Superior temporal gyrus (tissue), 1 donor: Measurements from ENCODE around the gene MAPT.

Experiments used
- DNase-seq: peaks from one replicate; pipeline ENCODE4 v3.0.0-alpha.2; 2016; ENCODE audit errors: extremely low spot score

MAPT gene

DNA sequence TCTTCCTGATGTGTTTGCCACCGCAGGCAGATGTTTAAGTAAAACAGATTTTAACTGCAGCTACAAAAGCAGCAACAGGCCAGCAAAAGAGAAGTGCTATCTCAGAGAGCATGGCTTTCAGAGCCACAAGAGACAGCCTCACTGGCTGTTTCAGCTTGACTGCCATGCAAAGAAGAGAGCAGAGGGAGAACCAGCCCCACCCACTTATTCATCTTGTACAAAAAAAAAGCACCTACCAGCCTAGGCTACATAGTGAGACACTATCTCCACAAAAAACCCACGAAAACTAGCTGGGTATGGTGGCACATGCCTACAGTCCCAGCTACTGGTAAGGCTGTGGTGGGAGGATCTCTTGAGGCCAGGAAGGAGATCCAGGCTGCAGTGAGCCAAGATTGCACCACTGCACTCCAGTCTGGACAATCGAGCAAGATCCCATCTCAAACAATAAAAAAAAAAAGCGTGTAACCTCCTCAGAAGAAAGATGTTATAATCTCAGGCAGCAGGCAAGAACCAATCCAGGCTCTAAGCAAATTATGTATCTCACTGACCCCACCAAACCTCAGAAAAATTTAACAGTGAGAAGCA, 134.7 kb downstream of the MAPT start:
- DNase-seq = no peak

DNA sequence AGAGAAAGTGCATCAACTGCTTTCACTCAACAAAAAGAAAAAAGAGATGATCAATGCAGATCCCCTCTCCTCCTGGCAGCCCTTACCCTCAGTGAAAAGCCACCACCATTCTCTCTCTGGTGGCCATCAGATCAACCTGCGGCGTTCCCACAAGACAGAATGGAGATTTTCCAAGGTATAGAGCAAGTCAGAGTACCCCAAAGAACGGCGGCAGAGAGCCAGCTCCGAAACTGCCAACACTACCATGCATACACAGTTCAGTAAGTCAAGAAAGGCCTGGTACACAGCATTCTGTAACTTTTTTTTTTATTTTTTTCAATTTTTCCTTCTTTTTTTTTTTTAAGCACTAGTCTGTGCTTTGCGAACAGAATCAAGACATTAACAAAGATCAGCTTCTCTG, 135.3 kb downstream of the MAPT start:
- DNase-seq = no peak

- DNase-seq = no peak
Observed at GRCh38 chr17:46030752-46031151, 136.4 kb downstream of the MAPT start.

DNA sequence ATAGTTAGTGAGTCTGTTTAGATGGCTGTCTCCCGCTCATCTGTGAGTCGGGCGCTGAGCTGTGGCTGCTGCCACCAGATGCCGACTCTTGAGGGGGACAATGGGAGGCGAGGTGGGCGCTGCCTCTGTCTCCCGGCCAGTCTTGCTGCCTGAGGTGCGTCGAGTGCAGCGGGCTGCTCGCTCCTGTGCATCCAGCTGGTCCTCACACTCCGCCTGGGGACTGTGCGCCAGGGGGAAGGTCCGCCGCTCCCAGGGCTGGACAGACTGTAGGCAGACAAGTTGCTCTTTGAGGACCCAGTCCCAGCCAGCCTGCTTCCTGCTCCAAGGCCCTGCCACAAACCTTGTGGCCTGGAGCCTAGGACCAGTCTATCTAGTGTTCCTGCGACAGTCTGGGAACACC, 137.1 kb downstream of the MAPT start:
- no peak for DNase-seq

- DNase-seq = no peak
Observed at GRCh38 chr17:46031920-46032319, 137.6 kb downstream of the MAPT start.

GRCh38 chr17:46032909-46033308, 138.6 kb downstream of the MAPT start:
- DNase-seq = no peak

- DNase-seq = no peak
Observed at GRCh38 chr17:46033392-46033791, 139.0 kb downstream of the MAPT start.

DNA sequence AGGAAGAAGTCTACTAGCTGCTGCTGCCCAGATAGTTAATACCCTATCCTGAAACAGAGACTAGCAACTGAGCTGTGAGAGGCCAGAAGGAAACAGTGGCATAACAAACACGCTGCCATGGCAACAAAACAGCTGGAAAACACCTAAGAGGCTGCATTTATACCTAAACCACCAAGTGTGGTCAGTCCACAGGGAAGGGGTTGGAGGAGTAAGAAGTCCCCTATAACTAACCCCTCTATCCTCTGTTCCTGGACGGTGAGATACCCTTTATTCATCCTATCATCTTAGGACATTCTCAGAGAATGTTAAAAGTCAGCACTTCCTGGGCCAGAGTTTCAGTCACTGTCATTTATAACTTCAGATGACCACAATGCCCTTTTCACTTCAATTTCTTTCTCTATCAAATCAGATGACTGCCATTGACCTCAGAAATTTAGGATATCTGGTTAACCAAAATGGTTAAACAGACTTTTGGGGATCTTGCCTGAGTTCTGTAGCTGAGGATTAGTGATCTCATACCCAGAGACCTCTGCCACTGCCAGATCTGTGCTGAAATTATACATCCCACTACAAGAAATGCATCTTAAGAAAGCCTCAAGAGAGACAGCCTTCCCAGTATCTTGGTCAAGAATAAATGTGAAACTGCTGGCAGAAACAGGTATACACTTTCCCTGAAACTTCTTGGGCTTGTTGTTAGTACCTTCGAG, 140.9 kb downstream of the MAPT start:
- no peak for DNase-seq

DNA sequence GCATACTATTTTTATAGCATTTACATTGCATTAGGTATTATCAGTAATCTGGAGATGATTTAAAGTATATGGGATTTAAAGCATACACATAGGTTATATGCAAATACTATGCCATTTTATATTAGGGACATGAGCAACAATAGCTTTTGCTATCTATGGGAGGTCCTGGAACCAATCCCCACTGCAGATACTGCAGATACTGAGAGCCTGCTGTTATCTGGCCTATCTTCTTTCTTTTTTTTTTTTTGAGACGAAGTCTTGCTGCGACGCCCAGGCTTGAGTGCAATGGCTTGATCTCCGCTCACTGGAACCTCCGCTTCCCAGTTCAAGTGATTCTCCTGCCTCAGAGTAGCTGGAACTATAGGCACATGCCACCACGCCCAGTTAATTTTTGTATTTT, 142.1 kb downstream of the MAPT start:
- no peak for DNase-seq

- DNase-seq = no peak
Observed at GRCh38 chr17:46037722-46038255, 143.4 kb downstream of the MAPT start.

DNA sequence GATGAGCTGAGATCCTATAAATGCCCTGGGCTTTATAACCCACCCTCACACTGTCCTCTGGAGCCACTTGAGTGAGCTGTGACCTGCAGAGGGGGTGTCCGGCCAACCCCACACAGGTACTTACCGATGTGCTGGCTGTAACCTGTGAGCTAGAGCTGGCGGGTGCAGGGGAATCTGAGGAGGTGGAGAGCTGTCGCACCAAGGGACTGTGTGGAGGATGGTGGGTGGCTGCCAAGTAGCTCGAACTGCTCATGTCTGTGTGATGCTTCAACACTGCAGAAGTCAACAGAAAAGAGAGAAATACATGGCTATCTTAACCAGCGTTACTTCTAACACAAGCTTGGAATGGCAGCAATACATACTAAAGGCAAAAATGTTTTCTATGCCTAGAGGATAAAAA, 144.1 kb downstream of the MAPT start:
- no peak for DNase-seq

DNA sequence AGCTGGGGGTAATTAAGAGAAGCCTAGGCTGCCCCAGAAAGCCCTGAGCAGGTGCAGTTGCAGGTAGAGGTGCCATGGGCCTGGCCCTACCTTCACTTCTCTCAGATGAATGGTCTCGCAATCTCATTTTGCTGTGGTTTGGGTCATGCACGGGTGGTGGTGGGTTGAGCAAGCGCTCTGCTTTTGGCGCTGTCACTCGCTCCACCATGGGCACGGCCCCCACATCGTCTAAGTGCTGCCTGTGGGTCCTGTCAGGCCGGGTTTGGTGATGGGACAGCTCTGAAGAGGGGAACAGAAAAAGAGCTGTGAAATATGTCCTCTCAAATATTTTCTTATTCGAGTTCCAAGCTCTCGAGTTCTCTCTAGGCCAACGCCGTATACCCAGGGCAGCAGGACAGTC, 144.6 kb downstream of the MAPT start:
- DNase-seq = no peak

DNA sequence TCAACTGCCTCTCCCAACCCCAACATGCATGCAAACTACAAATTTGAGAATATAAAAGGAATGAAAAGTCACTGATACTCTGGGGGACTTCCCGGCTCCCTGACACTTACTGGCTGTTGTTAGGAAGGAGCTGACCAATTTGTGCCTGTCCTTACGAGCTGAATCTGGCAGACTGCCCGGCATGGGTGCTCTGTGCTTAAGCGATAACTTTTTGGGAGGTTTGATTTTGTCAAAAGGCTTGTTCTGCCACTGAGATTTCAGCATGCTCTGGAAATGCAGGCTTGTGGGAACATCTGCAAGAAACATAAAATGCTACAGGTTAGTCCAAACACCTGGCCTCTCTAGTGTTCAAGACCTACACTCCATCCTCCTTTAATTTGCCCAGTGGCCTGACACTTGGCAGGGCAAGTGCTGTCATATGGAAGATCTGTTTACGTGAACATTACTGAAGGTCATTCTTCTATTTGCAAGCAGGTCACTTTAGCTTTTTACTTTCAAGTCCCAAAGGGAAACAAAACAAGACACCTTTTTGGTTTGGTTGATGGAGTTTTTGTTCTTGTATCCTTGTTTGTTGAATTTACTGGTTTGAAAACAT, 145.3 kb downstream of the MAPT start:
- no peak for DNase-seq

DNA sequence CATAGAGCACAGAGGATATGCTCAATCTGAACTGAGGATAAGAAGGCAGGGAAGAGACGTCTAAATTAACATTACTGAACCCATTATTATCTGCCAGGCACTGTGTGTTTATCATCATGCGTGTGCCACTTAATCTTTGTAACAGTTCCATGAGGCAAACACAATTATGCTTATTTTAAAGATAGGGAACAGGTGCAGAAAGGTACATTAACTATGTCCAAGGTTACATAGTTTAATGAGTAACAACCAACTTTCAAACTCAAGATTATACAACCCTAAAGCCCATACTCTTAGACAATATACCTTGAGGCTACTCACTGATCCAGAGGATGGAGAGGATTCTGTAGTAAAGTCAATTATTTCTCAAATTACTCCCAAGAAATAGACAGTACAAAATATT, 147.9 kb downstream of the MAPT start:
- DNase-seq = no peak

DNA sequence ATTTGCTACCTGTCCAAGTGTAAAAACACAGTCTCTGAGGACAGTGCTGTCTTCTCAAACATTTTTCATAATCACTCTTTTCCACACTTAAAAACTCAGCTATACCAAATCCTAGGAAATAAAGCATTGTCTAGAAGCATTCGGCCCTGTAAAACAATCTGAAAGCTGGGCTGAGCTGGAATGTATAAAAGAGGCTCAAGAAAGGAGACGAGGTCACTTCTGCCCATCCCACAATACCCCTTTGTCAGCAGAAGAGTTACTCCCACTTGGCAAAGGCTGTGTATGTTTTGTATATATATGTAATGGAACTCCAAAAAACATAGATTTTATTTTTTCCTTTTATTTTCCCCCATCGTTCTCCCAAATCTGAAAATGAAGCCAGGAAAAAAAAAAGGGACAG, 148.6 kb downstream of the MAPT start:
- DNase-seq = no peak

GRCh38 chr17:46043606-46044005, 149.3 kb downstream of the MAPT start:
- DNase-seq = no peak

- peak; percentile 94 for DNase-seq
Observed at GRCh38 chr17:46044286-46044928, 150.1 kb downstream of the MAPT start.

GRCh38 chr17:46044989-46045388, 150.6 kb downstream of the MAPT start:
- DNase-seq = no peak

DNA sequence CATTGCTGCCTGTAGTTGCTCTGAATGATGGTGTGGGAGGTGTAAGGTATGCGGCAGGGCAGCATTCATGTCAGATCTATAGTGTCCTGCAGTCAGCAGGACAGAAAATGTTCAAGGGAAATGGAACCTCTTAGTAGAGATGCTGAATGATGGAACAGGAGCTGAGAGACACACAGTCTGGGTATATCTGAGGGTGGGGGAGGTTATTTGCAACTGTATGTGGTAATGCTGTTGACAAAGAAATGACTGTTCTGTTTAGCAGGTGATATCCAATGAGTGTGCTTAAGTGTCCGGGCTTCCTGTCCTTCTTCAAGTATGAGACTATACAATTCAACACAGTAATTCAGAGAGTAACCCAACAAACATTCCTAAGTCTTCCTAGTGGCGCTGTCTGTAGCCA, 151.3 kb downstream of the MAPT start:
- DNase-seq = no peak

DNA sequence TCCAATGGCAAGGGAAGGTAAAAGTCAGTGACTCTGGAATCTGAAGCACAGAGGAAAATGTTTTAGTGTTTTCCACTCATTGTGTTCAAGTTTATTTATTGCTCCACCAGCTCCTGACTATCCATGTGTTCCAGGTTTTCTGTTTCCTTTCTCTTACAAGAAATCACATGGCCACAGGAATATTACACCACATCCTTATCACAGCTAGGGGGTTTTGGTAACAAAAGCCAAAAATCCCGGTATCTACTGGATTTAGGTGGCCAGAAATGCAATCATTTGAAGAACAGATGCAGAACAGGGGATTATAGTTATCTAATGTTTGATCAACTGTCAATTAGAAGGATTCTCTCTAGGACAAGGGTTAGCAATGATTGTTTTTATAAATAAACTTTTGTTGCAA, 152.6 kb downstream of the MAPT start:
- DNase-seq = no peak

DNA sequence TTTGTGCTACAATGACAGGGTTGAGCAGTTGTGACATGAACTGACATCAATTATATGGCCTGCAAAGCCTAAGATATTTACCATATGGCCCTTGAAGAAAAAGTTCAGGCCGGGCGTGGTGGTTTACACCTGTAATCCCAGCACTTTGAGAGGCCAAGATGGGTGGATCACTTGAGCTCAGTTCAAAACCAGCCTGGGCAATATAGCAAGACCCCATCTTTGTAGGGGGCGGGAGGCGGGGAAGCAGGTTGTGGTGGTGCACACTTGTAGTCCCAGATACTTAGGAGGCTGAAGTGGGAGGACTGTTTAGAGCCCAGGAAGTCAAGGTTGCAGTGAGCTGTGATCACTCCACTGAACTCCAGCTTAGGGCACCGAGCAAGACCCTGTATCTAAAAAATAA, 153.0 kb downstream of the MAPT start:
- DNase-seq = no peak

- no peak for DNase-seq
Observed at GRCh38 chr17:46047856-46048255, 153.5 kb downstream of the MAPT start.

- DNase-seq = no peak
Observed at GRCh38 chr17:46049656-46050055, 155.3 kb downstream of the MAPT start.
